Panc1 (cell line): ENCODE measurements around the gene RANBP3.

Experiments used
- POLR2AphosphoS5 ChIP-seq: IDR thresholded peaks from 2 replicates; pipeline ENCODE4 v1.6.1; 2012; ENCODE audit warnings: mild to moderate bottlenecking, low read depth, low read length, moderate library complexity
- TF ChIP-seq, protein P1 (sequence below): fragments of 450-650 bp; IDR thresholded peaks from 2 replicates; pipeline ENCODE4 v1.5.1; 2017; ENCODE audit warnings: mild to moderate bottlenecking

DNA sequence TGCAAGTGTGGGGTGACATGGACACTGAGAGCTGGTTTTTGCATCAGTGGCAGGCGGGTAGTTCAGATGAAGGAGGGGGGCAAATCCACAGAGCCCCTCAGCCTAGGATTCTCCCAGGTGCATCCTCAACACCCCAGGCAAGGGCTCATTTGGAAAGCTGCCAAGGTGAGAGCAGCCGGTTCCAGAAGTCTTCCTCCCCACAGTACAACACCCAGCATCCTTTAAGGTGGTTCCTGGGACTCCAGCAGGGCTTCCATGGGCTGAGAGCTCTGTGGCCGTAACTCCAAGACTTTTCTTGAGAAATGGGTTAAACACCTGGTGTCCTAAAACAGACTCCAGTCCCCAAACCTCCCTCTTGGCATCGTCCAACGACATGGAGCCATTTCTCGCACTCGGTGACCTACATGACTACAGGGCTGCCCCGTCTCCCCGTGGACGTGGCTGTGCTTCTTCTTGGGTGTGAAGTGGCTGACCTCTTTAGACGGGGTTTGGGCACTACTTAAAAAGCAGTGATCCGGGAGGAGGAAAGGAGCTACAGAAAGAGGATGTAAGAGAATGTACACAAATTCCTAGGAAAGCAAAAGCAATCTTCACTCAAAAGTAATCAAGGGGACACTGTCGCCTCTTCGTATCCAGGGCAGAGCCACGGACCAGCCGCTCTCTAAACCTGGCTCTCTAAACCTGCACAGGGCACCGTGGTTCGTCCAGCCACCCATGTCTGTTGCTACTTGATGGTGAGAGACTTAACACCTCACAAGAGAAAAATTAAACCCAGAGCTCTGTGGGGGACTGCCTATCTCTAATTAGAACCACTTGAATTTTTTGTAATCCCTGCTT is 25.5 kb downstream of the RANBP3 start:
- TF ChIP-seq, protein P1, sequence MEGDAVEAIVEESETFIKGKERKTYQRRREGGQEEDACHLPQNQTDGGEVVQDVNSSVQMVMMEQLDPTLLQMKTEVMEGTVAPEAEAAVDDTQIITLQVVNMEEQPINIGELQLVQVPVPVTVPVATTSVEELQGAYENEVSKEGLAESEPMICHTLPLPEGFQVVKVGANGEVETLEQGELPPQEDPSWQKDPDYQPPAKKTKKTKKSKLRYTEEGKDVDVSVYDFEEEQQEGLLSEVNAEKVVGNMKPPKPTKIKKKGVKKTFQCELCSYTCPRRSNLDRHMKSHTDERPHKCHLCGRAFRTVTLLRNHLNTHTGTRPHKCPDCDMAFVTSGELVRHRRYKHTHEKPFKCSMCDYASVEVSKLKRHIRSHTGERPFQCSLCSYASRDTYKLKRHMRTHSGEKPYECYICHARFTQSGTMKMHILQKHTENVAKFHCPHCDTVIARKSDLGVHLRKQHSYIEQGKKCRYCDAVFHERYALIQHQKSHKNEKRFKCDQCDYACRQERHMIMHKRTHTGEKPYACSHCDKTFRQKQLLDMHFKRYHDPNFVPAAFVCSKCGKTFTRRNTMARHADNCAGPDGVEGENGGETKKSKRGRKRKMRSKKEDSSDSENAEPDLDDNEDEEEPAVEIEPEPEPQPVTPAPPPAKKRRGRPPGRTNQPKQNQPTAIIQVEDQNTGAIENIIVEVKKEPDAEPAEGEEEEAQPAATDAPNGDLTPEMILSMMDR, result no peak
- TF ChIP-seq POLR2AphosphoS5, result no peak
